ENCODE measurements around the gene GIMAP1.

Gene GIMAP1

DNA sequence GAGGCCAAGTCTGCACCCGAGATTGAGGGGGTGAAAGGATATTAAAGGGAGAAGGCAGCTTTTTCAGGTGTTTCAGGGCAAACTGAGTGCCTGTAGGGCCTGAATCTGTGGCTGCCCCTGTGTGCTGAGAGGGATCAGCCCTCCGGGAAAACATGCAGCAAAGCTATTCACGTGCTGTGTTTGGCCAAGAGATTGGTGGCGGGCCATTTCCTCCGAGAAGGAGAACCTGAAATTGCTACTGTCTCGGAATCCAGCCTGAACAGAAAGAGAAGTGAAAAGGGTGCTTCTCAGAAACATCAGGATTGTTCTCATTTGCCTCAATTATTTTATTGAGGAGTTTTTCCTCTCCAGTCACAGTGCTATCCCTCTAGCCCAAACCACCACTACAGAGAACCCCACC is 36.8 kb downstream of the GIMAP1 start:
- DNase-seq = no peak

DNA sequence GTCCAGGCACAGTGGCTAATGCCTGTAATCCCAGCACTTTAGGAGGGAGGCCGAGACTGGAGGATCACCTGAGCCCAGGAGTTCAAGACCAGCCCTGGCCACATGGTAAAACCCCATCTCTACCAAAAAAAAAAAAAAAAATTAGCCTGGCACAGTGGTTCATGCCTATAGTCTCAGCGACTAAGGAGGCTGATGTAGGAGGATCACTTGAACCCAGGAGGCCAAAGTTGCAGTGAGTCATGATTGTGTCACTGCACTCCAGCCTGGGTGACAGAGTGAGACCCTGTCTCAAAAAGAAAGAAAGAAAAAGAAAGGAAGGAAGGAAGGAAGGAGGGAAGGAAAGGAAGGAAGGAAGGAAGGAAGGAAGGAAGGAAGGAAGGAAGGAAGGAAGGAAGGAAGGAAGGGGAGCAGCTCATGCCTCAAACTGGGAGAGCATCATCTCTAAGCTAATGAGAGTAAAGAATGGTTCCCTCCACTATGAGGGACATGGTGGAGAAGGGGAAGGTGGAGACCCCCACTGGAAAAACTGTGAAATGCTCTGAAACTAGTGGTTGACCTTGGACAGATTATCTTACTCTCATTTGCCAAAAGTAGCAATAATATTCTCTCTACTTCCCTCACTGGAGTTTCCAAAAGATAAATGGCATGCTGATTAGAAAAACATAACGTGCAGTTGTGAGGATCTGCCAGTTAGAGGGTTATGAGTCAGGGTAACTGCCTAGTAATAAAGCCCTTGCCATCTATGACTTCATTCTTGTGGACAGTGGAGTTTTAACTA is 37.6 kb downstream of the GIMAP1 start:
- DNase-seq = peak; percentile 52

DNA sequence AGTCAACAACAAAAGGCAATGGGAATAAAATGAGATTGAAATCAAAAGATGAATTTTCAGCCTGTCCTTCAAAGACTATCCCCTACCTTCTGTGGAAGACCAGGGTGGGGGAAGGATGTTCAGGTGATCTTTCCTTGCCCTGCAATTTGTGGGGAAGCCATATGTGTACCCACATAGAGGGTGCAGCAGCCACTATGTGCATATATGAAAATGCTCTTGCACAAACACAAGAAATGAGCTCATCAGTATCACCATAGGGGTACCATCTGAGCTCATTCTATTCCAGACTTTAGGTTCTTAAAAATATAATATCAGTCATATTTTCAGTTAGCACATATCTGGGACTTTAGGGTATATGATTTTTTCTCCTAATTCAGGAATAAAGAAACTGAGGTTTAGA is 38.5 kb downstream of the GIMAP1 start:
- DNase-seq = no peak

DNA sequence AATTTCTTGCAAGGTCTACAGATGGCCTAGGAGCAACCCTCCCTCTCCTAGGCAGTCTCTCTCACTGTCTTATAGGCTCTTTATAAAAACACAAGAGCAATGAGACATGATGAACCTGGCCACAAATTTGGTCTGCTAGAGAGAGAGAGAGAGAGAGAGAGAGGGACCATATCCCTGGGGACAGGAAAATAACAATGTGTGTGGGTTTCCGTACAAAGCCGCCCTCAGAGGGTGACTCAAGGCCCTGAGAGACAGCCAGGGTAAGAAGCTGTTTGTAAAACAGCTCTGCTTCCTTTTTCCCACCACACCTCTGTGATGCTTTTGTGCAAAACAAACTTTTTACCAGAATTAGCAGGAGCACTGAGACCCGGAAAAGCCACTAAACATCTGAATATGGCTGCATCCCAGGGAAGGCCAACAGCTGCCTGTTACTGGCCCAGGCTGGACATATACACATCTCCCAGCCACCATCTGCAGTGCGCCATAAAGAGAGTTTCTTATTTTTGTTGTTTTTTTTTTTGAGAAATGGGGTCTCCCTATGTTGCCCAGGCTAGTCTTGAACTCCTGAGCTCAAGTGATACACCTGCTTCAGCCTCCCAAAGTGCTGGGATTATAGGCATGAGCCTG is 39.2 kb downstream of the GIMAP1 start:
- no peak for DNase-seq

DNA sequence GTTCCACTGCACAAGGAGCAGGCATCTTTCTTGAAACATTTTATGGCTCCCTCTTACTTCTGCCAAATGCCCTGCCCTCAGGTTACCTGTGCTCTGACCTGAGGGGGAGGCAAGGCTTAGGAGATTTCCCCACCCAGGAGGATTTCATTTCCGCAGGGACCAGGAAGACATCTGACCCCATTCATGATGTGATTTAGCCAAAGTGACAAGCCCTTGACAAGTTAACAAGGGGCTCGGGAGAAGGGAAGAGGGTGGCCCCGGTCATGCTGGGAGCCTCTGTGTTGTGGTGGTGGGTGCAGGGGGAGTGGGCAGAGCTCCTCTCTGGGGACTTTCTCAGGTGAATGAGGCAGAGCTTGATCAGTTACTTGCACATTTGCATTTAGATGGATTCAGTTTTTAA is 39.8 kb downstream of the GIMAP1 start:
- DNase-seq = no peak

DNA sequence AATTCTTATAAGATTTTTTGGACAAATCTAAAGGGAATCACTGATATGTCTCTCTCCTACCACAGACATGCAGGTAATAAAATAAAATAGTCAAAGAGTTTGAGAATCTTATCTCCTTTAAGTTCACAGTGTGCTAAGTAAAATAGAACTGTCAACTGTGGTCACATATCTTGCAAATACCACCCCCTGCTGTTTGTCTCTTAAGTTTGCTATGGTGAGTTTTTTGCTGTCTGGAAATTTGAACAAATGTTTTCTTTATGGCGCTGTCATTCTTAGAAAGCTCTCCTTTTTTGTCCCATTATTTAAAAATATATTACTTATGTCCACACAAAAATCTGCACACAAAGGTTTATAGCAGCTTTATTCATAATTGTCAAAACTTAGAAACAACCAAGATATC is 40.4 kb downstream of the GIMAP1 start:
- no peak for DNase-seq

DNA sequence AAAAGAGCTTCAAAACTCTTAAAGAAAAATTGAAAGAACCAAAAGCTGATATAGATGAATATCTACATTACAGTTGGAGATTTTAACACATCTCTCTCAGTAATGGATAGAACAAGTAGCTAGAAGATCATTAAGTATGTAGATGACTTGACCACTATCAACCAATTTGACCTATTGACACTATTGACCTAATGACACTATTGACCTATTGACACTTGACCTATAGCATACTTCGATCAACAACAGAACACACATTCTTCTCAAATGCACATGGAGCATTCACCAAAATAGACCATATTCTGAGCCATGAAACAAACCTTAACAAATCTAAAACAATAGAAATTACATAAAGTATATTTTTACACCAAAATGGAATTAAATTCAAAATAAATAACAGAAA is 43.1 kb downstream of the GIMAP1 start:
- no peak for DNase-seq

DNA sequence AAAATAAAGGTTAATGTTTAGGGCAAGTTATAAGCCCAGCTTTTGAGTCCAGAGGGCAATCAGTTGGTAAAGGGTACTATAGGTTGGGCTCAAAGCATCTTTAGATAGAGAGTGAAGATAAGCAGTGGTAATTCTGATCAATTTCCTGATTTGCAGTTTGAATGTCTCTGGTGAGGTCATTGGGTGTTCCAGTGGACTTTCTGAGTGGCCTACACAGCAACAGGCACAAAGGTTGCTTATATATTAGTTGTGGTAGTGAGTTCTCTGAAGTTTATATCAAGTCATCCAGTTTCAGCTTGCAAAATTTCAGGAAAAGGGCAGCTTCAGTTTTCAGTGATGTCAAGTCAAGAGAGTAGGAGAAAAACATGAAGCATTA is 49.9 kb downstream of the GIMAP1 start:
- no peak for DNase-seq

DNA sequence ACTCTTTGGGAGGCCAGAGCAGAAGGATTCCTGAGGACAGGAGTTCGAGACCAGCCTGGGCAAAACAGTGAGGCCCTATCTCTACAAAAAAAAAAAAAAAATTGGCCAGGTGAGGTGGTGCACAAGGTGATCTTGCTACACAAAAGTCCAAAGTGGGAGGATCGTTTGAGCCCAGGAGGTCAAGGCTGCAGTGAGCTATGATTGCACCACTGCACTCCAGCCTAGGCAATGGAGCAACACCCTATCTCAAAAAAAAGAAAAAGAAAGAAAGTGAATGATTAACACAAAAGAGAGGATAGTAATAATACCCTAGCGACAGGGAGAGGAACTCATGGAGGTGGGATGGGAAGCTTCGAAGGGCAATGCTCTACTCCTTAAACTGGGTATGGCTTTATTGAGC is 53.4 kb downstream of the GIMAP1 start:
- no peak for DNase-seq
